Stimulated activated naive CD8-positive, alpha-beta T cell treated with anti-CD3 and anti-CD28 coated beads, Interleukin-15, amount 100 ng/mL, for 72 hours (primary cell): ENCODE results near the gene AKNA.
"Not testable (repeated sequence)": the region's sequence is repeated elsewhere in the genome, so short reads cannot be mapped to it uniquely, and the experiment has no call there.

ENCODE experiments used
- ATAC-seq: fragments of 150-1000 bp; cut with Tn5 transposase; 2 replicates; pipeline ENCODE4 v1.10.0; 2021; ENCODE audit warnings: mild to moderate bottlenecking, moderate library complexity
- DNase-seq, 2 donors: peaks; one replicate each; pipeline ENCODE4 v3.0.0; 2021 to 2022
- H3K27ac Mint-ChIP-seq, 2 donors: one replicate each; pipeline ENCODE4 v1.8.0; 2022; ENCODE audit warnings: mild to moderate bottlenecking in 2 of 2, mixed read lengths in 2 of 2, moderate library complexity in 2 of 2
- H3K27me3 Mint-ChIP-seq: one replicate; pipeline ENCODE4 v1.8.0; 2022; ENCODE audit warnings: mixed read lengths
- H3K4me1 Mint-ChIP-seq: one replicate; pipeline ENCODE4 v1.8.0; 2022; ENCODE audit warnings: mild to moderate bottlenecking, mixed read lengths
- H3K4me3 Mint-ChIP-seq, 2 donors: one replicate each; pipeline ENCODE4 v1.8.0; 2022; ENCODE audit warnings: mild to moderate bottlenecking in 2 of 2, mixed read lengths in 2 of 2, moderate library complexity in 1 of 2
- H3K9me3 Mint-ChIP-seq, 2 donors: one replicate each; pipeline ENCODE4 v1.8.0; 2022; ENCODE audit warnings: mixed read lengths in 2 of 2

The AKNA gene

GRCh38 chr9:114325684-114326254 lies 62.0 kb downstream of the AKNA start:
- H3K27me3 Mint-ChIP-seq, H3K4me1 Mint-ChIP-seq, H3K4me3 Mint-ChIP-seq, DNase-seq, H3K9me3 Mint-ChIP-seq, H3K27ac Mint-ChIP-seq, ATAC-seq: not testable (repeated sequence)

GRCh38 chr9:114324965-114325364 lies 62.8 kb downstream of the AKNA start:
- H3K4me3 Mint-ChIP-seq, ATAC-seq, H3K27ac Mint-ChIP-seq, DNase-seq, H3K9me3 Mint-ChIP-seq, H3K27me3 Mint-ChIP-seq, H3K4me1 Mint-ChIP-seq: not testable (repeated sequence)

GRCh38 chr9:114324492-114324891 lies 63.3 kb downstream of the AKNA start:
- Mint-ChIP-seq H3K4me3 (no peak overlapping the region), H3K27ac (no peak overlapping the region), H3K9me3 (no peaks in the 10 kb centered on the region), H3K27me3 (no peaks in the 10 kb centered on the region), H3K4me1 (no peaks in the 10 kb centered on the region)
- no peak for DNase-seq
- ATAC-seq, result no peak

DNA sequence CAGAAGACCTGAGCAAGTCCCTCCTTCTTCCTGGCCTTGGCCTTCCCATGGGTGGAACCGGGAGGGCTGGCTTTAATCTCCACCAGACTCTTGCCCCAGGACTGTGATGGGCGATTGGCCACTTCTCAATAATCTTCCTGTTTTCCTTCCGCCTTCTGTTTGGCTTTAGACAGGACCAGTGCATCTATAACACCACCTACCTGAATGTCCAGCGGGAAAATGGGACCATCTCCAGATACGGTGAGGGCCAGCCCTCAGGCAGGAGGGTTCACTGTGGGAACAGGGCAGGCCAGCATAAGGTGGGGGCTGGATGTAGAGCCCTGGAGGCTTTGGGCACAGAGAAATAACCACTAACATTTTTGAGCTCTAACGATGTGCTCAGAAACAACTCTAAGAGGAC lies 63.9 kb downstream of the AKNA start:
- H3K9me3 Mint-ChIP-seq, H3K27ac Mint-ChIP-seq, ATAC-seq, DNase-seq, H3K27me3 Mint-ChIP-seq, H3K4me1 Mint-ChIP-seq, H3K4me3 Mint-ChIP-seq: not testable (repeated sequence)

DNA sequence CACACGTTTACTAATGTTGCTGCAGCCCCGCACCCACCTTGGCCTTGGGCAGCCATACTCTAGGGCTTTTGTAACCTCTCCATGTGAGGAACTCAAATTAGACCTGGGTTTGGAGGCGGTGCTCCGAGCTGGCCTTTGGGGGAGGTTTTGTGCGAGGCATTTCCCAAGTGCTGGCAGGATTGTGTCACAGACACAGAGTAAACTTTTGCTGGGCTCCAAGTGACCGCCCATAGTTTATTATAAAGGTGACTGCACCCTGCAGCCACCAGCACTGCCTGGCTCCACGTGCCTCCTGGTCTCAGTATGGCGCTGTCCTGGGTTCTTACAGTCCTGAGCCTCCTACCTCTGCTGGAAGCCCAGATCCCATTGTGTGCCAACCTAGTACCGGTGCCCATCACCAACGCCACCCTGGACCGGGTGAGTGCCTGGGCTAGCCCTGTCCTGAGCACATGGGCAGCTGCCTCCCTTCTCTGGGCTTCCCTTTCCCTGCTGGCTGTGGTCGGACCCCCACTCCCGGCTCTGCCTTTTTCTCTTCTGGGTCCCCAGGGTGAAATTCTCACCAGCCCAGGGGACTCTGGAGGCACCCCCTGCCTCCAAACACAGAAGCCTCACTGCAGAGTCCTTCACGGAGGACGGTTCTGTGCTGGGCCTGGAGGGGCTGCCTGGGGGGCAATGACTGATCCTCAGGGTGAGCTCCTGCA lies 64.8 kb downstream of the AKNA start, which contains the start of gene ORM1:
ORM1 (plus strand) TSS at position 268 of the 701 bp plus-strand sequence; CDS start at position 304, 36 bp downstream.
- H3K9me3 Mint-ChIP-seq, H3K4me1 Mint-ChIP-seq, H3K27ac Mint-ChIP-seq, H3K4me3 Mint-ChIP-seq, H3K27me3 Mint-ChIP-seq, DNase-seq: not testable (repeated sequence)
- ATAC-seq, result peak; percentile 42

GRCh38 chr9:114322160-114322818 lies 65.5 kb downstream of the AKNA start:
- H3K4me1 Mint-ChIP-seq, result peaks cover 13% of the 10 kb centered on the region
- not testable (repeated sequence) for H3K9me3 Mint-ChIP-seq, ATAC-seq, DNase-seq, H3K27me3 Mint-ChIP-seq, H3K4me3 Mint-ChIP-seq, H3K27ac Mint-ChIP-seq

GRCh38 chr9:114321759-114322158 lies 66.0 kb downstream of the AKNA start:
- DNase-seq (no peak), ATAC-seq (no peak)
- H3K27ac Mint-ChIP-seq, result no peak overlapping the region
- peaks cover 13% of the 10 kb centered on the region for H3K4me1 Mint-ChIP-seq
- H3K4me3 Mint-ChIP-seq, result no peak overlapping the region
- H3K9me3 Mint-ChIP-seq, result no peaks in the 10 kb centered on the region
- H3K27me3 Mint-ChIP-seq, result no peaks in the 10 kb centered on the region

- DNase-seq, ATAC-seq, H3K27ac Mint-ChIP-seq, H3K27me3 Mint-ChIP-seq, H3K4me3 Mint-ChIP-seq, H3K9me3 Mint-ChIP-seq: not testable (repeated sequence)
- H3K4me1 Mint-ChIP-seq, result peaks cover 13% of the 10 kb centered on the region
These were observed 67.1 kb downstream of the AKNA start for GRCh38 chr9:114320710-114321109.

DNA sequence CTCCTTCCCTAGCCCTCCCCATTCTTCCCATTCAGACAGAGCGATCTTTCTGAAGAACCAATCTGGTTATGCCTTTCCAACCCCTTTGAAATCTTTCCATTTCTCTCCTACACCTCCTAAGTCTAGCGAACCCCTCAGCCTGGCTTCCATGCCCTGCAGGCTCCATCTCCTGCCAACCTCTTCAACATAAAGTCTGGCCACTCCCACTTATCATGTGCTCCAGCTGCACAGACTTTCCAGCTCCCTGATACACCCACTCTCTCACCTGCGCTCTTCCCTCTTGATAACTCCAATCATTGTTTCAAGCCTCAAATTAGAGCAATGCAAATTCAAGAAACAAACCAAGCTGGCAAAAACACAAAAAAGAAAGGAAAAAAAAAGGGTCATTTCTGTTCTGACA lies 68.6 kb downstream of the AKNA start:
- no peaks in the 10 kb centered on the region for H3K27me3 Mint-ChIP-seq
- ATAC-seq (no peak), DNase-seq (peak in 1 of 2 donors; percentile 2)
- H3K9me3 Mint-ChIP-seq, result no peaks in the 10 kb centered on the region
- peaks cover 13% of the 10 kb centered on the region for H3K4me1 Mint-ChIP-seq
- H3K4me3 Mint-ChIP-seq, result no peak overlapping the region
- peak overlapping the region; percentile 60 to 72 for H3K27ac Mint-ChIP-seq

GRCh38 chr9:114318416-114318815 lies 69.4 kb downstream of the AKNA start:
- ATAC-seq, result no peak
- peak overlapping the region in 1 of 2 donors; percentile 96 for H3K27ac Mint-ChIP-seq
- H3K27me3 Mint-ChIP-seq, result no peaks in the 10 kb centered on the region
- H3K4me3 Mint-ChIP-seq, result no peak overlapping the region
- peak in 1 of 2 donors; percentile 7 for DNase-seq
- H3K9me3 Mint-ChIP-seq, result no peaks in the 10 kb centered on the region
- peaks cover 13% of the 10 kb centered on the region for H3K4me1 Mint-ChIP-seq

GRCh38 chr9:114317665-114318357 lies 70.0 kb downstream of the AKNA start:
- DNase-seq, result peak in 1 of 2 donors; percentile 10
- ATAC-seq, result peak; percentile 77
- H3K27me3 Mint-ChIP-seq, result no peaks in the 10 kb centered on the region

GRCh38 chr9:114316605-114317230 lies 71.1 kb downstream of the AKNA start:
- peaks cover 13% of the 10 kb centered on the region for H3K4me1 Mint-ChIP-seq
- DNase-seq, result peak in 1 of 2 donors; percentile 5
- no peak for ATAC-seq
- no peaks in the 10 kb centered on the region for H3K27me3 Mint-ChIP-seq
- H3K27ac Mint-ChIP-seq, result peak overlapping the region; percentile 43 to 90
- no peaks in the 10 kb centered on the region for H3K9me3 Mint-ChIP-seq
- H3K4me3 Mint-ChIP-seq, result no peak overlapping the region

More at GRCh38 chr9:114317665-114318357, 70.0 kb downstream of the AKNA start:
- Mint-ChIP-seq H3K9me3 (no peaks in the 10 kb centered on the region), H3K4me3 (no peak overlapping the region), H3K27ac (peak overlapping the region; percentile 96), H3K4me1 (peaks cover 13% of the 10 kb centered on the region)

- Mint-ChIP-seq H3K9me3 (no peaks in the 10 kb centered on the region), H3K4me1 (peaks cover 13% of the 10 kb centered on the region), H3K27me3 (no peaks in the 10 kb centered on the region), H3K27ac (no peak overlapping the region), H3K4me3 (no peak overlapping the region)
- no peak for ATAC-seq
- peak in 1 of 2 donors; percentile 2 for DNase-seq
These were observed 71.9 kb downstream of the AKNA start for GRCh38 chr9:114315723-114316363.

- H3K27me3 Mint-ChIP-seq, result no peaks in the 10 kb centered on the region
- H3K4me1 Mint-ChIP-seq, result peaks cover 13% of the 10 kb centered on the region
- ATAC-seq (peak; percentile 8), DNase-seq (peak in 1 of 2 donors; percentile 7)
- H3K9me3 Mint-ChIP-seq, result no peaks in the 10 kb centered on the region
- H3K27ac Mint-ChIP-seq, result peak overlapping the region; percentile 10 to 43
- H3K4me3 Mint-ChIP-seq, result no peak overlapping the region
These were observed 72.7 kb downstream of the AKNA start for GRCh38 chr9:114314881-114315722.
